ENCODE results near the gene SLCO6A1.

The SLCO6A1 gene

DNA sequence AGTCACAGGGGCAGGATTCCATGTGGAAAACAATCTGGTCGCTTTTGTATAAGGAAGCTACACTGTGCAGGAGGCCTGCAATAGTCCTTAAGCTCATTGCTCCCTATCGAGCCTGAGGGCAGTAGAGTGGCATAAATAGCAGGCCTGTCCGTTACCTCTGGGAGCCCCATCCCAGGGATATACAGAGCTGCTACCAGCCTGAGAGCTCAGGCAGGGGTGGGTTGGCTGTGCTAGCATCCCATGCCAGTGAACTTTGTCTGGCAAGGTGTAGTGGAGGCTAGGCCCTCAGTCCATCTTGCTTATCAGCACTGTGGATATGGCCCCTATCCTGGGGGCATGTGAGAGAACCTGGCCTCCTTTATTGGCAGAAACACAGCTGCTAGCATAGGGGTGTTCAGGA is 47.7 kb downstream of the SLCO6A1 start:
- no peak for DNase-seq

GRCh38 chr5:102450313-102450990 is 48.3 kb downstream of the SLCO6A1 start:
- DNase-seq, result no peak

DNA sequence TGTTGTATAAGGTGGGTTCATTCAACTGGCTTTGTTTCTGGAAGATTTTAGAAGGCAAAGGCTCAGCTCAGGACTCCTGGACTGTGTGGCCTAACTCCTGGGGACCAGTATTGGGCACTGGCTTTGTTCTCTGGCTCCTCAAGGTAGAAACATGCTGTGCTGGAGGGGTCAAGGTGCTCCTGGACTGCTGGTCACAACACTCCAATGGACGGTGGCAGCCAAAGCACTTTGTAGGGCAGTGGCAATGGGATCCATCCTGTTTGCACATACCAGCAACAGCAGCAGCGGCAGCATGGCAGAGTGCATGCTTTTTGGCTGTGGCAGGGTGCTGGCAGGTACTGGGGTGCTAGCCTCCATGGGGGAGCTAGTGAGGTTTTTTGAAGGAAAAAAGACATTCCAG is 65.3 kb downstream of the SLCO6A1 start:
- no peak for DNase-seq

GRCh38 chr5:102421647-102422046 is 77.2 kb downstream of the SLCO6A1 start:
- DNase-seq, result no peak

- DNase-seq, result no peak
Measured at GRCh38 chr5:102418531-102418930, 80.3 kb downstream of the SLCO6A1 start.

DNA sequence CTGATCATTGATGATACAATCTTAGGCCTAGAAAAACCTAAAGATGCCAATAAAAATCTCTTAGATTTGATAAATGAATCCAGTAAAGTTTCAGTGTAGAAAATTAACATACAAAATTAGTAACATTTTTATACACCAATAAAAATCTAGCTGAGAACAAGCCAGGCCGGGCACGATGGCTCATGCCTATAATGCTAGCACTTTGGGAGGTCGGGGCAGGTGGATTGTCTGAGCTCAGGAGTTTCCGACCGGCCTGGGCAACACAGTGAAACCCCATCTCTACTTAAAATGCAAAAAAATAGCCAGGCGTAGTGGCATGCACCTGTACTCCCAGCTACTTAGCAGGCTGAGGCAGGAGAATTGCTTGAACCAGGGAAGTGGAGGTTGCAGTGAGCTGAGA is 84.4 kb downstream of the SLCO6A1 start:
- no peak for DNase-seq

GRCh38 chr5:102388235-102388634 is 110.6 kb downstream of the SLCO6A1 start:
- DNase-seq, result no peak

DNA sequence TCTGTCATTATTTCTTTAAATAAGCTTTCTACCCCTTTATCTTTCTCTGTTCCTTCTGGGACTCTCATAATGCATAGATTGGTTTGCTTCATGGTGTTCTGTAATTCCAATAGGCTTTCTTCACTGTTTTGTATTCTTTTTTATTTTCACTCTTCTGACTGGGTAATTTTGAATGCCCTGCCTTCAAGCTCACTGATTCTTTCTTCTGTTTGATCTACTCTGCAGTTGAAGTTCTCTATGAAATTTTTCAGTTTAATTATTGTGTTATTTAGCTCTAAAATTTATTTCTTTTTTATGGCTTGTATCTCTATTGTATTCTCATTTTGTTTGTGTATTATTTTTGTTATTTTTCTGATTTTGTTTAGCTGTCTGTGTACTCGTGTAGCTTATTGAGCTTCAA is 113.4 kb downstream of the SLCO6A1 start:
- DNase-seq, result no peak

- DNase-seq, result no peak
Measured at GRCh38 chr5:102380174-102380573, 118.6 kb downstream of the SLCO6A1 start.

- DNase-seq, result no peak
Measured at GRCh38 chr5:102375876-102376275, 122.9 kb downstream of the SLCO6A1 start.

GRCh38 chr5:102375272-102375671 is 123.5 kb downstream of the SLCO6A1 start:
- DNase-seq, result no peak

DNA sequence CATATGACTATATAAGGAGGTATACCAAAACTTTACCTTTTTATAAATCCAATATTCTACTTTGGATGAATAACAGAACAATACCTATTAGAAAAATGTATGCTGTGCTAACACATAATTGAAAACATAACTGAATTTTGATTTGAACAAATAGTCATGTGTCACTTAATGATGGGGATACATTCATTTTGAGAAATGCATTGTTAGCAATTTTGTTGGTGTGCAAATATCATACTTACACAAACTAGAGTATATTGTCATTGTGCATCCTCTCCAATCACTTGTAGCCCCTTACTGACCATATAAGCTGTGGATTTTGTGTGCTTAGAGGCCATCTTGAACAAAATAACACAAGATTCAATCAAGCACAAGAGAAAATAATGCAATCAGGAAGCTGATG is 130.4 kb downstream of the SLCO6A1 start:
- no peak for DNase-seq

DNA sequence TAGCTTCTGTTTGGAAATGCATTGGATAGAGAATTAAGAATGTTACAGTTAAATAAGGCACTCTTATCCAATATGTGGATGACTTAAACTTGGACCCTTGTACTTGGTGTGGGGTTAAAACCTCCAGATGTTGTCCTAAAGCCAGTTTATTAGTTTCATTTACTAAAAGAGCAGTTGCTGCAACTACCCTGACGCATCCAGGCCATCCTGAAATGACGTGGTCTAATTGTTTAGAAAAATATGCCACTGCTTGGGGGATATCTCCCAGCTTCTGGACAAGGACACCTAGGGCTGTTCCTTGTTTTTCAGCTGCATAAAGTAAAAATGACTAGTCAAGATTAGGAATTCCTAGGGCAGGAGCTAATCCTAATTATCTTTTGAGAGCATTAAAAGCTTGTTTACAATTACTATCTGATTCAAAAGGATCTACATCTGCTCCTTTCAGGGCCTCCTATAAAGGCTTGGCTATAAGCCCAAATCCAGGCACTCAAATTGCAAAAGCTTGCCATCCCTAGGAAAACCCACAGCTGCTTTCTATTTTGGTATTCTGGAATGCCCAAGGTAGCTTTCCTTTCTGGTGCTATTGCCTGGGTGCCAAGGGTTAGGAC is 157.0 kb downstream of the SLCO6A1 start:
- DNase-seq, result no peak

- DNase-seq, result no peak
Measured at GRCh38 chr5:102324714-102325113, 174.1 kb downstream of the SLCO6A1 start.

Measured in NCI-H1048 (cell line).